Measurements from ENCODE around the gene LGALS12. TPM values are rescaled to one million over a fixed set of nuclear protein-coding genes. Genes with fewer than 3 reads are reported as not detected.

The LGALS12 gene
- total and polyA plus RNA-seq, 2 of the 13 experiments (the other 11 are each of a cell fraction or from before 2014, with no cell fraction given): not detected

DNA sequence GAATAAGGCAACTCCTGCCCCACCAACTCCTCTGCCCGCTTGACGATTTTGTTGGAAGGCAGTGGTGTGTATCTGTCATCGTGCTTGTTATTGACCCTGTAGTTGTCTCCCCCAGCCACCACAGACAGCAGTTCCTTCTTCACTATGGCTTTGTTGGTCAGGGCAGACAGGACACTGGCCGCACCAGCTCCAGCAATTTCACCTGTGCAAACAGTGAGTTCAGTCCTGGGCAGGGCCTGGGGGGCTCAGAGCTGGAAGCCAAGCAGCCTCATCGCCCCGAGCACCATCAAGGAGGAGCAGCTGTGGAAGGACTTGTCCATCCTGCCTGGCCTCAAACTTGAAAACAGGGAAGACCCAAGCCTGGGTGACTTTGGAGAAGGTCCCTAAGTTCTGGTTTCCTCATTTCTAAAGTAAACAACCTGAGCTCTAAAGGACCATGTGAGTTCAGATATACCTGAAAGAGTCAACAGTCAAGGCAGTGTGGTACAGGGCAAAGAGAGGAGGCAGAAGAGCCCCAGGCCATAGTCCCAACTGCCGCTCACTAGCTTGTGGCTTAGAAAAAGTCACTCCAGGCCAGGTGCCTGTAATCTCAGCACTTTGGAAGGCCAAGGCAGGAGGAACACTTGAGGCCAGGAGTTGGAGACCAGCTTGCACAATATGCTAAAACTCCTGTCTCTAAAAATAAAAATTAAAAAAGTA is 52.7 kb downstream of the LGALS12 start:
- BruUV-seq (replicated peaks): no TSS peak
- Histone ChIP-seq H3K9me3 (ENCODE audit: low read length) (no peaks in the 10 kb centered on the region), H3K79me2 (ENCODE audit: insufficient read depth, low read length) (no peaks in the 10 kb centered on the region), H3K9ac (ENCODE audit: insufficient read depth, low read depth, low read length) (no peak overlapping the region), H3K27ac (ENCODE audit: extremely low read length, insufficient read depth, low read length) (no peak overlapping the region), H2AFZ (ENCODE audit: low read length) (no peak overlapping the region), H4K20me1 (ENCODE audit: insufficient read depth, low read length) (no peaks in the 10 kb centered on the region), H3K4me1 (ENCODE audit: insufficient read depth, low read length) (peaks cover 15% of the 10 kb centered on the region), H3K4me3 (replicated peaks in 1 of 3; ENCODE audit: insufficient read depth in 1 of 3, low read depth in 2 of 3, low read length in 3 of 3) (no peak overlapping the region), H3K27me3 (ENCODE audit: control insufficient read depth in 1 of 2, insufficient read depth in 2 of 2, low read length in 2 of 2) (peaks cover 0 to 5% of the 10 kb centered on the region in 2 experiments; a peak in 1 of 5 replicates), H3K4me2 (ENCODE audit: low read depth, low read length) (no peak overlapping the region), H3K36me3 (replicated peaks in 1 of 2; ENCODE audit: control insufficient read depth in 1 of 2, insufficient read depth in 2 of 2, low read length in 2 of 2) (no peaks in the 10 kb centered on the region)
- in situ Hi-C loops (cut with HindIII; ENCODE audit: extremely low pct_ligation_motif_present, low pct_unique_long_range_greater_than_20kb): no loop called here
- FAIRE-seq: no peak
- no peak for TF ChIP-seq NFKB2 (CRISPR knock-in tag; IDR thresholded peaks at IDR 0.05; ENCODE audit: borderline replicate concordance)
- 8% methylated on average over 4 of the region's 7 CpGs for WGBS (ENCODE audit: low lambda C conversion rate)
- POLR2A ChIA-PET: no interaction called here
- no peak for ATAC-seq
- CTCF ChIA-PET (ENCODE audit: low intra/inter-chr PET ratio, low total read pairs): no interaction called here
- DNase-seq (ENCODE audit: low spot score): no peak
- intact Hi-C loops (cut with micrococcal nuclease; ENCODE audit: unreplicated experiment): no loop called here

DNA sequence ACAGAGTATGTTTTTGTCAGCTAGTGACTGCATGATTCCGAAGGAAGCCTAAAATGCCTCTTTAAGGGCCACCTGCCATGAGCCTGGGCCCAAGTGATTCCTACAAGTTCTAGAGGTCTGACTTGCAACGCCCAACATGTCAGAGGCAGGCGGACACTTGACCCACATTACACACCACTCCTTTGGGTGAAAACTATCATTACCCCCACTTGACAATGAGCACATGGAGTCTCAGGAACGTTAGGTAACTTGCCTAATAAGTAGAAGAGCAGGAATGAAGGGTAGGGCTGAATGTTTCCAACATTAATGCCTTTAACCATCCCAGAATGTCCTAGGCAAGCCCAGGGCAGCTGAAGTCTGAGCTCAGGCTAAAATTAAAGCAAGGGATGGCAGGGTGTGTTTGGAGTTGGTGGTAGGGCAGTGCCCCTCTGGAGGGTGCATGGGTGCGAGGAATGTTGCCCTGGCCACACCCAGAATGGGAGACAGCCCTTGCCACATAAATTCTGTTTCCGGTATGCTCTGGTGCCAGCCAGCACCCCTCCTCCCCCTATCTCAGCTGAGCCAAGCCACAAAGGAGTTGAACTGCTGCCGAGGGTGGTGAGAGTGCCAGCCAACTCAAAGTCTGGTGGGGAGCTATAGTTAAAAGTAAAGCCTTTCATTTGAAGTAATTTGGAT is 54.8 kb downstream of the LGALS12 start:
- TF ChIP-seq SP5 (CRISPR knock-in tag; IDR thresholded peaks at IDR 0.05; ENCODE audit: borderline replicate concordance, low read depth): no peak
- TF ChIP-seq SATB2 (CRISPR knock-in tag; IDR thresholded peaks at IDR 0.05): no peak
- no peak for TF ChIP-seq FOXC1 (CRISPR knock-in tag; IDR thresholded peaks at IDR 0.05; ENCODE audit: borderline replicate concordance)
- ATAC-seq: no peak
- no peak overlapping the region for H3K9ac ChIP-seq (ENCODE audit: insufficient read depth, low read depth, low read length)
- H3K4me2 ChIP-seq (ENCODE audit: low read depth, low read length): no peak overlapping the region
- no peak overlapping the region for H3K4me3 ChIP-seq (replicated peaks in 1 of 3; ENCODE audit: insufficient read depth in 1 of 3, low read depth in 2 of 3, low read length in 3 of 3)
- 39% methylated on average over 6 of the region's 7 CpGs for WGBS (ENCODE audit: low lambda C conversion rate)
- no peak for DNase-seq (ENCODE audit: low spot score)
- H3K4me1 ChIP-seq (ENCODE audit: insufficient read depth, low read length): peaks cover 21% of the 10 kb centered on the region
- BruUV-seq (replicated peaks): no TSS peak
- no peak overlapping the region for H2AFZ ChIP-seq (ENCODE audit: low read length)
- no peaks in the 10 kb centered on the region for H3K79me2 ChIP-seq (ENCODE audit: insufficient read depth, low read length)
- FAIRE-seq: no peak
- no peak overlapping the region for H3K27ac ChIP-seq (ENCODE audit: extremely low read length, insufficient read depth, low read length)
- H4K20me1 ChIP-seq (ENCODE audit: insufficient read depth, low read length): no peaks in the 10 kb centered on the region
- ChIA-PET POLR2A (no interaction called here), CTCF (ENCODE audit: low intra/inter-chr PET ratio, low total read pairs) (no interaction called here)
- in situ Hi-C loops (cut with HindIII; ENCODE audit: extremely low pct_ligation_motif_present, low pct_unique_long_range_greater_than_20kb): no loop called here
- H3K9me3 ChIP-seq (ENCODE audit: low read length): no peaks in the 10 kb centered on the region
- no peaks in the 10 kb centered on the region for H3K36me3 ChIP-seq (replicated peaks in 1 of 2; ENCODE audit: control insufficient read depth in 1 of 2, insufficient read depth in 2 of 2, low read length in 2 of 2)
- intact Hi-C loops (cut with micrococcal nuclease; ENCODE audit: unreplicated experiment): no loop called here
- H3K27me3 ChIP-seq (ENCODE audit: control insufficient read depth in 1 of 2, insufficient read depth in 2 of 2, low read length in 2 of 2): peaks cover 0 to 5% of the 10 kb centered on the region in 2 experiments; a peak in 1 of 5 replicates
